MCF 10A (cell line): ENCODE data around the gene SEMA6C. TPM values are rescaled to one million over a fixed set of nuclear protein-coding genes. Genes with fewer than 3 reads are reported as not detected.
A peak's percentile ranks its signal among the peaks of the same experiment; 100 is the strongest.

ENCODE experiments used
- BruUV-seq: library from RNA; stranded (reverse); fragments of 400-500 nt; replicated peaks from 2 replicates; lab custom pipeline; 2021; lab: Mats Ljungman, UMichigan
- CTCF ChIA-PET: fragments of 300-600 bp; sonication (Branson Sonifier 250); formaldehyde crosslinking; extraction: SDS; loops from one replicate; lab custom pipeline; 2021; ENCODE audit warnings: antibody characterized with exemption, inconsistent platforms; lab: Yijun Ruan, JAX
- POLR2A ChIA-PET: fragments of 300-600, 350-650 bp; sonication (Branson Sonifier 250); formaldehyde crosslinking; extraction: SDS; loops from one replicate; lab custom pipeline; 2020; ENCODE audit warnings: antibody characterized with exemption, inconsistent platforms; lab: Yijun Ruan, JAX
- DNase-seq: peaks from one replicate; pipeline ENCODE4 v3.0.0-alpha.2; 2018; ENCODE audit not compliant: unreplicated experiment
- H3K27ac Mint-ChIP-seq: one replicate; pipeline ENCODE4 v1.8.0; 2022; ENCODE audit warnings: mild to moderate bottlenecking, low read depth, mixed read lengths; ENCODE audit not compliant: unreplicated experiment
- H3K27me3 Mint-ChIP-seq: one replicate; pipeline ENCODE4 v1.8.0; 2022; ENCODE audit warnings: mixed read lengths; ENCODE audit not compliant: insufficient read depth, unreplicated experiment
- H3K36me3 Mint-ChIP-seq: one replicate; pipeline ENCODE4 v1.8.0; 2022; ENCODE audit warnings: mild to moderate bottlenecking, moderate library complexity, mixed read lengths; ENCODE audit not compliant: insufficient read depth, unreplicated experiment
- H3K4me1 Mint-ChIP-seq: one replicate; pipeline ENCODE4 v1.8.0; 2022; ENCODE audit warnings: mixed read lengths; ENCODE audit not compliant: insufficient read depth, unreplicated experiment
- H3K4me3 Mint-ChIP-seq: one replicate; pipeline ENCODE4 v1.8.0; 2022; ENCODE audit warnings: mild to moderate bottlenecking, moderate library complexity, mixed read lengths; ENCODE audit not compliant: unreplicated experiment
- H3K9me3 Mint-ChIP-seq: one replicate; pipeline ENCODE4 v1.8.0; 2022; ENCODE audit warnings: mixed read lengths; ENCODE audit not compliant: unreplicated experiment
- CTCF ChIP-seq: fragments of 200-600 bp; IDR thresholded peaks from one replicate; pipeline ENCODE4 v1.8.0; 2022; ENCODE audit warnings: antibody characterized with exemption, mild to moderate bottlenecking; ENCODE audit not compliant: unreplicated experiment
- intact Hi-C: fragments of 100-400 bp; cut with micrococcal nuclease; formaldehyde crosslinking; loops from 2 replicates; pipeline ENCODE4 v1.14.1; 2022
- total RNA-seq: library from RNA; stranded (reverse); gene quantifications from 2 replicates; pipeline ENCODE4 v1.2.3, GENCODE V29; 2022

SEMA6C gene
- total RNA-seq, 1 experiment from 2014 or later: 2.3 TPM

GRCh38 chr1:151184211-151184610 lies 37.8 kb upstream of the SEMA6C start:
- Mint-ChIP-seq H3K36me3 (peaks cover 70% of the 10 kb centered on the region), H3K4me3 (no peak overlapping the region), H3K9me3 (no peaks in the 10 kb centered on the region), H3K27me3 (no peaks in the 10 kb centered on the region), H3K4me1 (peaks cover 16% of the 10 kb centered on the region), H3K27ac (no peak overlapping the region)
- intact Hi-C loops: no loop called here
- DNase-seq: no peak
- ChIA-PET CTCF (no interaction called here), POLR2A (no interaction called here)
- no peak for TF ChIP-seq CTCF
- no TSS peak for BruUV-seq

- intact Hi-C loops: no loop called here
- BruUV-seq: TSS peak; percentile 43
- no peak for DNase-seq
- Mint-ChIP-seq H3K9me3 (no peaks in the 10 kb centered on the region), H3K27ac (no peak overlapping the region), H3K4me3 (no peak overlapping the region), H3K27me3 (no peaks in the 10 kb centered on the region), H3K4me1 (no peaks in the 10 kb centered on the region), H3K36me3 (peaks cover 77% of the 10 kb centered on the region)
- no peak for TF ChIP-seq CTCF
- CTCF ChIA-PET: interaction anchor here (0.6 to 1.3 kb wide), 9 partner anchors 8 to 164 kb away, joined by 3 to 5 read pairs (median 4); partner anchors contain the start of gene VPS72
- POLR2A ChIA-PET: interaction anchor here (1.0 to 4.0 kb wide), 4 partner anchors 10 to 24 kb away, joined by 3 to 24 read pairs (median 12); partner anchors contain the start of genes LYSMD1, SCNM1 and VPS72
Measured at GRCh38 chr1:151176514-151177045, 30.1 kb upstream of the SEMA6C start.

GRCh38 chr1:151175863-151176262 lies 29.4 kb upstream of the SEMA6C start, which contains the start of gene TMOD4:
TSS of gene TMOD4 (minus strand) at chr1:151175981. CDS start at chr1:151174875, 1,106 bp downstream.
- intact Hi-C loops: no loop called here
- peak; percentile 56 for TF ChIP-seq CTCF
- DNase-seq: no peak
- ChIA-PET CTCF (interaction anchor here (0.6 to 1.3 kb wide), 10 partner anchors 9 to 165 kb away, joined by 3 to 5 read pairs (median 4); partner anchors contain the start of gene VPS72), POLR2A (interaction anchor here (1.0 to 4.0 kb wide), 4 partner anchors 9 to 24 kb away, joined by 3 to 24 read pairs (median 12); partner anchors contain the start of genes LYSMD1, SCNM1 and VPS72)
- no TSS peak for BruUV-seq
- Mint-ChIP-seq H3K4me1 (no peaks in the 10 kb centered on the region), H3K36me3 (peaks cover 69% of the 10 kb centered on the region), H3K9me3 (no peaks in the 10 kb centered on the region), H3K4me3 (no peak within 1 kb of the TSS), H3K27me3 (no peaks in the 10 kb centered on the region), H3K27ac (peak within 1 kb of the TSS; percentile 7)

- Mint-ChIP-seq H3K27ac (peak overlapping the region; percentile 7), H3K4me1 (no peaks in the 10 kb centered on the region), H3K36me3 (peaks cover 63% of the 10 kb centered on the region), H3K27me3 (no peaks in the 10 kb centered on the region), H3K4me3 (no peak overlapping the region), H3K9me3 (no peaks in the 10 kb centered on the region)
- ChIA-PET POLR2A (interaction anchor here (1.8 to 4.0 kb wide), 4 partner anchors 8 to 79 kb away, joined by 5 to 24 read pairs (median 12); partner anchors contain the start of genes LYSMD1, PSMD4, SCNM1 and VPS72), CTCF (interaction anchor here (0.5 to 1.3 kb wide), 12 partner anchors 10 to 195 kb away, joined by 3 to 5 read pairs (median 4); partner anchors contain the start of gene VPS72)
- intact Hi-C loops: no loop called here
- BruUV-seq: no TSS peak
- DNase-seq: no peak
- TF ChIP-seq CTCF: no peak
Measured at GRCh38 chr1:151175041-151175741, 28.8 kb upstream of the SEMA6C start.
